Measurements from ENCODE around the gene RPS3A. TPM values are rescaled to one million over a fixed set of nuclear protein-coding genes. Genes with fewer than 3 reads are reported as not detected.
"Not testable (repeated sequence)": the region's sequence is repeated elsewhere in the genome, so short reads cannot be mapped to it uniquely, and the experiment has no call there.

Gene RPS3A
- polyA plus RNA-seq, 3 donors: 1,088 to 1,816 (median 1,582) TPM

DNA sequence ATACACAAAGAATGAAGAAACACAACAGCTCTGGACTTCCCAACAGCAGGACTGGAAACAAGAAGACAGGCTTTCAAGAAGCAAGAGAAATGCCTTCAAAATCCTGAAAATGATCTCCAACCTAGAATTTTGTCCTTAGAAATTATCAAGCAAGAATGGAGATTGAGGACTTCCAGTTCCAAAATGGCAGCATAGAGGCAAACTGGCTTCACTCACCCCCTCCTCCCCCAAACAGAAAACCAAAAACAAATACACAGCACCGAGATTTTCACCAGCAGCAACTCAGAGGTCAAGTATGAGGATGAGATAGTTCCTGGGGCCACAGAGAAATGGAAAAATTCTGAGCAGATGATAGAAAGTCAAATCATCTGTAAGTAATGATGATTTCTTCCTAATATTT lies 43.9 kb upstream of the RPS3A start:
- Histone ChIP-seq H3K4me2 (replicated peaks; ENCODE audit: extremely low read depth, low read length, poor library complexity, severe bottlenecking) (no peak overlapping the region), H4K20me1 (ENCODE audit: insufficient read depth, low read length) (no peaks in the 10 kb centered on the region), H3K4me1 (ENCODE audit: control insufficient read depth in 1 of 2, insufficient read depth in 2 of 2, low read length in 2 of 2) (no peaks in the 10 kb centered on the region), H2AFZ (ENCODE audit: insufficient read depth, low read depth, low read length, poor library complexity, severe bottlenecking) (no peak overlapping the region), H3K79me2 (ENCODE audit: insufficient read depth, low read length) (no peaks in the 10 kb centered on the region), H3K9me3 (replicated peaks in 1 of 2; ENCODE audit: control insufficient read depth in 1 of 2, insufficient read depth in 1 of 2, low read length in 2 of 2) (no peaks in the 10 kb centered on the region), H3K27me3 (ENCODE audit: control insufficient read depth in 2 of 2, insufficient read depth in 2 of 2, low read length in 2 of 2) (no peaks in the 10 kb centered on the region), H3K36me3 (replicated peaks in 1 of 2; ENCODE audit: control insufficient read depth in 1 of 2, insufficient read depth in 2 of 2, low read length in 2 of 2) (no peaks in the 10 kb centered on the region), H3K27ac (ENCODE audit: low read depth in 1 of 2, low read length in 2 of 2) (no peak overlapping the region), H3K9ac (ENCODE audit: insufficient read depth, low read length, poor library complexity, severe bottlenecking) (no peak overlapping the region), H3K4me3 (replicated peaks in 1 of 3; ENCODE audit: low read depth in 2 of 3, low read length in 3 of 3) (no peak overlapping the region)
- TF ChIP-seq, protein P1, sequence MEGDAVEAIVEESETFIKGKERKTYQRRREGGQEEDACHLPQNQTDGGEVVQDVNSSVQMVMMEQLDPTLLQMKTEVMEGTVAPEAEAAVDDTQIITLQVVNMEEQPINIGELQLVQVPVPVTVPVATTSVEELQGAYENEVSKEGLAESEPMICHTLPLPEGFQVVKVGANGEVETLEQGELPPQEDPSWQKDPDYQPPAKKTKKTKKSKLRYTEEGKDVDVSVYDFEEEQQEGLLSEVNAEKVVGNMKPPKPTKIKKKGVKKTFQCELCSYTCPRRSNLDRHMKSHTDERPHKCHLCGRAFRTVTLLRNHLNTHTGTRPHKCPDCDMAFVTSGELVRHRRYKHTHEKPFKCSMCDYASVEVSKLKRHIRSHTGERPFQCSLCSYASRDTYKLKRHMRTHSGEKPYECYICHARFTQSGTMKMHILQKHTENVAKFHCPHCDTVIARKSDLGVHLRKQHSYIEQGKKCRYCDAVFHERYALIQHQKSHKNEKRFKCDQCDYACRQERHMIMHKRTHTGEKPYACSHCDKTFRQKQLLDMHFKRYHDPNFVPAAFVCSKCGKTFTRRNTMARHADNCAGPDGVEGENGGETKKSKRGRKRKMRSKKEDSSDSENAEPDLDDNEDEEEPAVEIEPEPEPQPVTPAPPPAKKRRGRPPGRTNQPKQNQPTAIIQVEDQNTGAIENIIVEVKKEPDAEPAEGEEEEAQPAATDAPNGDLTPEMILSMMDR (IDR thresholded peaks at IDR 0.05): no peak
- WGBS (ENCODE audit: insufficient coverage): no CpG with 5 or more reads among the region's 1 CpG
- DNase-seq: no peak
- H3K27me3 Mint-ChIP-seq (ENCODE audit: low read depth in 3 of 3): no peaks in the 10 kb centered on the region
- no peak overlapping the region for H3K27ac Mint-ChIP-seq
- no peaks in the 10 kb centered on the region for H3K4me1 Mint-ChIP-seq
- intact Hi-C loops (cut with micrococcal nuclease): no loop called here
- H3K4me3 Mint-ChIP-seq: no peak overlapping the region
- no peaks in the 10 kb centered on the region for H3K36me3 Mint-ChIP-seq
- H3K9me3 Mint-ChIP-seq: peaks cover 0 to 5% (median 0%) of the 10 kb centered on the region in 7 donors

DNA sequence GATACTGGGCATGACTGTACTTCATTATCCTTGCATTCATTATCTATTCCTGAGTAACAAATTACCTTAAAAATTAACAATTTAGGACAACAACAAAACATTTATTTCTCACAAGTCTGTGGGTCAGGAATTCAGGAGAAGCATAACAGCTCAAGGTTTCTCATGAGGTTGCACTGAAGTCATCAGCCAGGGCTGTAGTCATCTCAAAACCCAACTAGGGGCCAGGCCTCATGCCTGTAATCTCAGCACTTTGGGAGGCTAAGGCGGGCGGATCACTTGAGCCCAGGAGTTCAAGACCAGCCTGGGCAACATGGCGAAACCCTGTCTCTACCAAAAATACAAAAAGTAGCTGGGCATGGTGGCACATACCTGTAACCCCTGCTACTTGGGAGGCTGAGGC lies 36.3 kb upstream of the RPS3A start:
- H3K9me3 Mint-ChIP-seq; H3K36me3 Mint-ChIP-seq; H3K4me3 ChIP-seq (replicated peaks in 1 of 3; ENCODE audit: low read depth in 2 of 3, low read length in 3 of 3); H3K27me3 Mint-ChIP-seq (ENCODE audit: low read depth in 3 of 3); H3K4me3 Mint-ChIP-seq; H3K27ac ChIP-seq (ENCODE audit: low read depth in 1 of 2, low read length in 2 of 2); H3K4me1 ChIP-seq (ENCODE audit: control insufficient read depth in 1 of 2, insufficient read depth in 2 of 2, low read length in 2 of 2); H2AFZ ChIP-seq (ENCODE audit: insufficient read depth, low read depth, low read length, poor library complexity, severe bottlenecking); H3K27me3 ChIP-seq (ENCODE audit: control insufficient read depth in 2 of 2, insufficient read depth in 2 of 2, low read length in 2 of 2); intact Hi-C loops (cut with micrococcal nuclease); H4K20me1 ChIP-seq (ENCODE audit: insufficient read depth, low read length); H3K9ac ChIP-seq (ENCODE audit: insufficient read depth, low read length, poor library complexity, severe bottlenecking); H3K36me3 ChIP-seq (replicated peaks in 1 of 2; ENCODE audit: control insufficient read depth in 1 of 2, insufficient read depth in 2 of 2, low read length in 2 of 2); H3K4me2 ChIP-seq (replicated peaks; ENCODE audit: extremely low read depth, low read length, poor library complexity, severe bottlenecking); H3K27ac Mint-ChIP-seq; H3K79me2 ChIP-seq (ENCODE audit: insufficient read depth, low read length); H3K9me3 ChIP-seq (replicated peaks in 1 of 2; ENCODE audit: control insufficient read depth in 1 of 2, insufficient read depth in 1 of 2, low read length in 2 of 2); H3K4me1 Mint-ChIP-seq; DNase-seq: not testable (repeated sequence)
- WGBS (ENCODE audit: insufficient coverage): 96% methylated on average over 3 of the region's 3 CpGs
